Cardiac muscle cell (in vitro differentiated cells and primary cell): ENCODE results near the gene MAPK8. TPM values are rescaled to one million over a fixed set of nuclear protein-coding genes. Genes with fewer than 3 reads are reported as not detected.

Source experiments
- DNase-seq, 2 donors: peaks; one replicate each; pipeline versions ENCODE4 v3.0.0 to v3.0.0-alpha.2; 2010 to 2017; ENCODE audit warnings: low read depth in 1 of 2, low spot score in 1 of 2
- H3K27ac ChIP-seq: fragments of 200-600 bp; sonication (generic); 2 replicates; pipeline ENCODE4 v1.5.1; 2016
- H3K27me3 ChIP-seq: fragments of 200-600 bp; sonication (generic); 2 replicates; pipeline ENCODE4 v1.6.0; 2016; ENCODE audit warnings: control low read depth
- H3K36me3 ChIP-seq: fragments of 200-600 bp; sonication (generic); 2 replicates; pipeline ENCODE4 v1.5.1; 2016; ENCODE audit warnings: control low read depth
- H3K4me1 ChIP-seq: fragments of 200-600 bp; sonication (generic); 2 replicates; pipeline ENCODE4 v1.8.1; 2017; ENCODE audit warnings: low read depth, mild to moderate bottlenecking, mixed run types
- H3K4me3 ChIP-seq: fragments of 200-600 bp; sonication (generic); 2 replicates; pipeline ENCODE4 v1.5.1; 2016; ENCODE audit warnings: mild to moderate bottlenecking
- H3K9me3 ChIP-seq: fragments of 200-600 bp; sonication (generic); 2 replicates; pipeline ENCODE4 v1.5.1; 2017; ENCODE audit warnings: low read depth, mild to moderate bottlenecking, control low read depth
- CTCF ChIP-seq: IDR thresholded peaks from 2 replicates; pipeline ENCODE4 v1.5.1; 2012; ENCODE audit warnings: low read depth, mild to moderate bottlenecking, low read length
- polyA plus RNA-seq: library from polyadenylated mRNA; unstranded; fragments of >200 nt; fragmentation: Nextera tagmentation; extraction: Ambion mirVana; gene quantifications from 2 replicates; pipeline ENCODE4 v1.2.1, GENCODE V29; 2016
- total RNA-seq: library from RNA; depleted of rRNA; stranded (reverse); fragments of >200 nt; gene quantifications from 2 replicates; pipeline ENCODE4 v1.2.3, GENCODE V29; 2016

Gene MAPK8
- total and polyA plus RNA-seq, 2 experiments from 2014 or later, result 15.4 to 40.8 TPM

- DNase-seq, result no peak
- Histone ChIP-seq H3K27ac (no peak overlapping the region), H3K27me3 (no peaks in the 10 kb centered on the region), H3K9me3 (no peaks in the 10 kb centered on the region), H3K36me3 (no peaks in the 10 kb centered on the region), H3K4me1 (peaks cover 8% of the 10 kb centered on the region), H3K4me3 (no peak overlapping the region)
- TF ChIP-seq CTCF, result no peak
These were observed 13.9 kb upstream of the MAPK8 start for GRCh38 chr10:48292616-48293015.

- Histone ChIP-seq H3K4me1 (no peaks in the 10 kb centered on the region), H3K27me3 (no peaks in the 10 kb centered on the region)
- TF ChIP-seq CTCF, result no peak
These were observed 12.0 kb upstream of the MAPK8 start for GRCh38 chr10:48294431-48294830.

GRCh38 chr10:48296576-48297098 is 9.8 kb upstream of the MAPK8 start:
- Histone ChIP-seq H3K4me3 (no peak overlapping the region), H3K9me3 (no peaks in the 10 kb centered on the region), H3K36me3 (no peaks in the 10 kb centered on the region), H3K27ac (no peak overlapping the region), H3K27me3 (no peaks in the 10 kb centered on the region), H3K4me1 (no peaks in the 10 kb centered on the region)
- no peak for DNase-seq
- TF ChIP-seq CTCF, result no peak

More at GRCh38 chr10:48294431-48294830, 12.0 kb upstream of the MAPK8 start:
- no peaks in the 10 kb centered on the region for H3K36me3 ChIP-seq
- H3K4me3 ChIP-seq, result no peak overlapping the region
- H3K9me3 ChIP-seq, result no peaks in the 10 kb centered on the region
- DNase-seq, result no peak
- H3K27ac ChIP-seq, result no peak overlapping the region

- H3K27ac ChIP-seq, result no peak overlapping the region
- no peaks in the 10 kb centered on the region for H3K9me3 ChIP-seq
- no peak for DNase-seq
These were observed 7.4 kb upstream of the MAPK8 start for GRCh38 chr10:48299066-48299465.

GRCh38 chr10:48299692-48300091 is 6.8 kb upstream of the MAPK8 start:
- Histone ChIP-seq H3K27me3 (no peaks in the 10 kb centered on the region), H3K4me1 (no peaks in the 10 kb centered on the region), H3K27ac (no peak overlapping the region), H3K9me3 (no peaks in the 10 kb centered on the region), H3K36me3 (no peaks in the 10 kb centered on the region), H3K4me3 (no peak overlapping the region)
- TF ChIP-seq CTCF, result no peak
- DNase-seq, result no peak

More at GRCh38 chr10:48299066-48299465, 7.4 kb upstream of the MAPK8 start:
- Histone ChIP-seq H3K36me3 (no peaks in the 10 kb centered on the region), H3K27me3 (no peaks in the 10 kb centered on the region), H3K4me3 (no peak overlapping the region), H3K4me1 (no peaks in the 10 kb centered on the region)
- no peak for TF ChIP-seq CTCF
